Esophagus muscularis mucosa (tissue), 4 donors: ENCODE data around the gene TMEM244. TPM values are rescaled to one million over a fixed set of nuclear protein-coding genes. Genes with fewer than 3 reads are reported as not detected.

ENCODE experiments used
- DNase-seq: peaks from one replicate; pipeline ENCODE4 v3.0.0-alpha.2; 2017; ENCODE audit errors: extremely low spot score
- H3K27ac ChIP-seq, 4 donors: fragments of 200-600 bp; sonication (generic); replicated peaks in 1 of 4; 1 replicate in 3 of 4; 2 replicates in 1 of 4; pipeline ENCODE4 v1.5.1; 2016 to 2019; ENCODE audit warnings: mild to moderate bottlenecking in 1 of 4
- H3K27me3 ChIP-seq, 4 donors: fragments of 200-600 bp; sonication (generic); one replicate each; pipeline versions ENCODE4 v1.5.1 to v1.6.0; 2016 to 2019
- H3K36me3 ChIP-seq, 4 donors: fragments of 200-600 bp; sonication (generic); one replicate each; pipeline ENCODE4 v1.5.1; 2016 to 2019
- H3K4me1 ChIP-seq, 4 donors: fragments of 200-600 bp; sonication (generic); one replicate each; pipeline ENCODE4 v1.5.1; 2016 to 2019
- H3K4me3 ChIP-seq, 4 donors: fragments of 200-600 bp; sonication (generic); 1 replicate in 2 of 4; 2 replicates in 2 of 4; pipeline ENCODE4 v1.5.1; 2016 to 2019; ENCODE audit warnings: mild to moderate bottlenecking in 4 of 4, moderate library complexity in 1 of 4
- H3K9me3 ChIP-seq, 4 donors: fragments of 200-600 bp; sonication (generic); 1 replicate in 3 of 4; 2 replicates in 1 of 4; pipeline ENCODE4 v1.5.1; 2016 to 2019
- CTCF ChIP-seq, 3 experiments: fragments of 200-600 bp in 2 of 3; fragments of 450-650 bp in 1 of 3; sonication (generic) in 2 of 3; IDR thresholded peaks; one replicate each; pipeline ENCODE4 v1.5.1; 2017 to 2019; ENCODE audit warnings: antibody characterized with exemption in 3 of 3, mild to moderate bottlenecking in 2 of 3, moderate library complexity in 1 of 3
- EP300 ChIP-seq: sonication (generic); formaldehyde crosslinking; IDR thresholded peaks from one replicate; pipeline ENCODE4 v1.6.1; 2017; ENCODE audit warnings: antibody characterized with exemption
- POLR2A ChIP-seq: fragments of 450-650 bp; IDR thresholded peaks from one replicate; pipeline ENCODE4 v1.6.1; 2017; ENCODE audit warnings: antibody characterized with exemption, moderate library complexity, mild to moderate bottlenecking, low read depth
- POLR2AphosphoS5 ChIP-seq, 2 donors: sonication (generic); formaldehyde crosslinking; IDR thresholded peaks; one replicate each; pipeline ENCODE4 v1.6.1; 2017; ENCODE audit warnings: antibody characterized with exemption in 2 of 2
- WGBS: methylation state at CpG from one replicate; pipeline ENCODE4 v1.1.5; 2018; 5-methylcytosine and 5-hydroxymethylcytosine counted together
- intact Hi-C: fragments of 100-400 bp; cut with DNase I; formaldehyde crosslinking; loops from one replicate; pipeline ENCODE4 v1.15.1; 2023
- total RNA-seq, 4 donors: library from RNA; depleted of rRNA; stranded (reverse); fragments of >200 nt; gene quantifications; one replicate each; pipeline versions ENCODE4 v1.1.0 to v1.2.1, GENCODE V29; 2016

TMEM244 gene
- not detected for total RNA-seq

- intact Hi-C loops = no loop called here
- TF ChIP-seq POLR2AphosphoS5 (IDR thresholded peaks at IDR 0.05) (no peak), EP300 (no peak), POLR2A (no peak), CTCF (IDR thresholded peaks at IDR 0.05) (no peak)
- no peaks in the 10 kb centered on the region for H3K9me3 ChIP-seq
- no peaks in the 10 kb centered on the region for H3K36me3 ChIP-seq
- no peak within 1 kb of the TSS for H3K27ac ChIP-seq
- peak within 1 kb of the TSS in 3 of 4 donors; percentile 4 to 27 (median 6) for H3K4me3 ChIP-seq
- WGBS = 66% methylated on average over 14 of the region's 14 CpGs
- peaks cover 0 to 15% (median 6%) of the 10 kb centered on the region in 4 donors for H3K4me1 ChIP-seq
- H3K27me3 ChIP-seq = no peaks in the 10 kb centered on the region
- no peak for DNase-seq
These were observed at the start of gene TMEM244 for GRCh38 chr6:129860908-129861665. TSS of gene TMEM244 (minus strand) at chr6:129861315. CDS start at chr6:129861188, 127 bp downstream.

GRCh38 chr6:129908858-129909257 lies 47.7 kb upstream of the TMEM244 start:
- Histone ChIP-seq H3K27ac (no peak overlapping the region), H3K27me3 (no peaks in the 10 kb centered on the region), H3K4me3 (no peak overlapping the region), H3K4me1 (no peaks in the 10 kb centered on the region), H3K9me3 (no peaks in the 10 kb centered on the region), H3K36me3 (no peaks in the 10 kb centered on the region)
- intact Hi-C loops = no loop called here
- DNase-seq = no peak
- no peak for TF ChIP-seq CTCF (IDR thresholded peaks at IDR 0.05)
- no peak for TF ChIP-seq EP300
- no peak for TF ChIP-seq POLR2A
- no peak for TF ChIP-seq POLR2AphosphoS5 (IDR thresholded peaks at IDR 0.05)

GRCh38 chr6:129908356-129908755 lies 47.2 kb upstream of the TMEM244 start:
- no peaks in the 10 kb centered on the region for H3K9me3 ChIP-seq
- no peak for DNase-seq
- TF ChIP-seq CTCF (IDR thresholded peaks at IDR 0.05) = no peak
- TF ChIP-seq EP300 = no peak
- no peak for TF ChIP-seq POLR2A
- no peak for TF ChIP-seq POLR2AphosphoS5 (IDR thresholded peaks at IDR 0.05)
- H3K4me1 ChIP-seq = no peaks in the 10 kb centered on the region
- intact Hi-C loops = no loop called here
- no peak overlapping the region for H3K4me3 ChIP-seq
- no peak overlapping the region for H3K27ac ChIP-seq
- H3K36me3 ChIP-seq = no peaks in the 10 kb centered on the region
- H3K27me3 ChIP-seq = no peaks in the 10 kb centered on the region
- WGBS = 71% methylated on average over 2 of the region's 2 CpGs

GRCh38 chr6:129906515-129907077 lies 45.5 kb upstream of the TMEM244 start:
- intact Hi-C loops = no loop called here
- Histone ChIP-seq H3K4me3 (no peak overlapping the region), H3K4me1 (no peaks in the 10 kb centered on the region), H3K9me3 (peaks cover 0 to 5% (median 2%) of the 10 kb centered on the region in 4 donors), H3K27ac (no peak overlapping the region), H3K27me3 (no peaks in the 10 kb centered on the region), H3K36me3 (no peaks in the 10 kb centered on the region)
- no peak for TF ChIP-seq CTCF (IDR thresholded peaks at IDR 0.05)
- no peak for TF ChIP-seq EP300
- no peak for TF ChIP-seq POLR2AphosphoS5 (IDR thresholded peaks at IDR 0.05)
- TF ChIP-seq POLR2A = no peak
- 77% methylated on average over 3 of the region's 3 CpGs for WGBS
- no peak for DNase-seq
